Hematopoietic multipotent progenitor cell (in vitro differentiated cells): ENCODE results near the gene SEMA3B. TPM values are rescaled to one million over a fixed set of nuclear protein-coding genes. Genes with fewer than 3 reads are reported as not detected.
"Not testable (repeated sequence)": the region's sequence is repeated elsewhere in the genome, so short reads cannot be mapped to it uniquely, and the experiment has no call there.

Source experiments
- DNase-seq, 3 donors: peaks; one replicate each; pipeline ENCODE4 v3.0.0-alpha.2; 2011 to 2015; ENCODE audit warnings: low read depth in 2 of 3, low spot score in 2 of 3
- total RNA-seq: library from RNA; depleted of rRNA; stranded (reverse); fragments of >200 nt; gene quantifications from one replicate; pipeline ENCODE4 v1.2.3, GENCODE V29; 2012

Gene SEMA3B
- total RNA-seq, 1 donor: 0.54 TPM

GRCh38 chr3:50258029-50258680, 10.8 kb upstream of the SEMA3B start:
- no peak for DNase-seq

GRCh38 chr3:50258979-50259378, 10.0 kb upstream of the SEMA3B start:
- DNase-seq: no peak

- no peak for DNase-seq
Measured at GRCh38 chr3:50259432-50260026, 9.4 kb upstream of the SEMA3B start.

GRCh38 chr3:50260027-50260941, 8.7 kb upstream of the SEMA3B start:
- DNase-seq: peak; percentile 79 to 88 (median 79)

- DNase-seq: no peak
Measured at GRCh38 chr3:50260942-50261441, 8.0 kb upstream of the SEMA3B start.

GRCh38 chr3:50261505-50261904, 7.4 kb upstream of the SEMA3B start:
- no peak for DNase-seq

DNA sequence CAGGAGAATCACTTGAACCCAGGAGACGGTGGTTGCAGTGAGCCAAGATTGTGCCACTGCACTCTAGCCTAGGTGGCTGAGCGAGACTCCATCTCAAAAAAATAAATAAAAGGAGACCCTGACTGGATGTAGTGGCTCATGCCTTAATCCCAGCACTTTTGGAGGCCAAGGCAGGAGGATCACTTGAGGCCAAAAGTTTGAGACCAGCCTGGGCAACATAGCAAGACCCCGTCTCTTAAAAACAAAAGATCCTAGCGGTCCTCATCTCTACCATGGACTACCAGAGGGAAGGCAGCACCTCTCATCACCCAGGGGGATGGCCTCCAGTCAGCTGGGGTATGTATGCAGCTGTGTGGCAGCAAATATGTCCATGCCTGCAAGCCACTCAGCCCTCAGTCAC, 6.7 kb upstream of the SEMA3B start:
- DNase-seq: not testable (repeated sequence)

DNA sequence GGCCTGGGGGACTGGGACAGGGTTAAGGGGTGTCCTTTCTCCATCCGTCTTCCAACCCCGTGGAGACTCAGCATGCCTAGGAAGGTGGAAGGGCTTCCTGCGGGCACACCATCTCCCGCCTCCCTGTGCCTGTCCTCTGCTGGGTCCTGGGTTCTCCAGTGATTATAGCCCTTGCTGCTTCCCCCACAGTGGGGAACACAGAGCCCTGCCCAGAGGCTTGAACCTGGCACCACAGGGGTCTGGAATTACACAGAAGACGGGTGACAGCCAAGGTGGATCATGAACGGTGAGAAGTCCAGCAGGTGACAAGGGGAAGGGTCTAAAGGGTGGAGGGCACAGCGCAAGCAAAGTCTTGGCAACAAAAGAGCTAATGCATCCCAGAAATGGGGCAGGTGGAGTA, 6.2 kb upstream of the SEMA3B start:
- DNase-seq: no peak

- DNase-seq: no peak
Measured at GRCh38 chr3:50263478-50264382, 5.2 kb upstream of the SEMA3B start.

- DNase-seq: no peak
Measured at GRCh38 chr3:50264383-50264963, 4.5 kb upstream of the SEMA3B start.

GRCh38 chr3:50264964-50265485, 3.9 kb upstream of the SEMA3B start:
- no peak for DNase-seq

DNA sequence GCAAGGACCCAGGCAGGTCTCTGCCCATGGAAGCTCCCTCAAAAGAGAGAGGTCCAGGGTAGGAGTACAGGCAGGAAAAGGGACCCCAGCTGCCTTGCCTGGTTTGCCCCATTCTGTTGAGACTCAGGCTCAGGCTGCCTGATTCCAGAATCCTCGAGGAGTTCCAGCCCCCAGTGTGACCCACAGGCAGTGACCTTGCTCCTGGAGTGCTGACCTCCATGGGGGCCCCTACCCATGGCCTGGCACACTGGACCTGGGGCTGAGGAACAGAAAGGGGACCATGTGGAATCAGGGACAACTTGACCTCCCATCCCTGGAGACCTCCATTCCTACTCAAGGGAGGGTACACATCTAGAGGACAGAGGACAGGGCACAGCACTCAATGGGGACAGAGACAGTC, 3.4 kb upstream of the SEMA3B start:
- DNase-seq: no peak

DNA sequence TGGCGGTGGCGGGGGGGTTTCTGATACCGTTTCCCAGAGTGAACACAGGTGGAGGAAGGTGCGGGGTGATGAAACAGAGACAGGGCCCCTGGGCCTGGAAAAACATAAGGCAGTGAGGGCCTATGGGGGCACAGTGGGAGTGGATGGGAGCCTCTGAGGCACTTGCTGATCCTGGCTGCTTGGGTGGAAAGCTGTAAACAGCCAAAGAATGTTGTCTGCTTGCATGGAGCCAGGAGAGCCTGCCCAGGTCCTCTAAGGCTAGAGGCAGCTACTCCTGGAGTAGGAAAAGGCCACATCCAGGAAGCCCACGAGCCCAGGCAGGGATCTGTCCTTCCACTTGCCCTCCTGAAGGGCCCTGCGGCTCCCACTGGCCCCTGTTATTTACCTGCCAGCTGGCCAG, 2.9 kb upstream of the SEMA3B start:
- no peak for DNase-seq

- no peak for DNase-seq
Measured at GRCh38 chr3:50266836-50267235, 2.1 kb upstream of the SEMA3B start.

GRCh38 chr3:50267280-50267913, 1.6 kb upstream of the SEMA3B start:
- no peak for DNase-seq

- DNase-seq: no peak
Measured at GRCh38 chr3:50268276-50268675, 671 bp upstream of the SEMA3B start.

- no peak for DNase-seq
Measured at GRCh38 chr3:50269460-50269859, 513 bp downstream of the SEMA3B start.

DNA sequence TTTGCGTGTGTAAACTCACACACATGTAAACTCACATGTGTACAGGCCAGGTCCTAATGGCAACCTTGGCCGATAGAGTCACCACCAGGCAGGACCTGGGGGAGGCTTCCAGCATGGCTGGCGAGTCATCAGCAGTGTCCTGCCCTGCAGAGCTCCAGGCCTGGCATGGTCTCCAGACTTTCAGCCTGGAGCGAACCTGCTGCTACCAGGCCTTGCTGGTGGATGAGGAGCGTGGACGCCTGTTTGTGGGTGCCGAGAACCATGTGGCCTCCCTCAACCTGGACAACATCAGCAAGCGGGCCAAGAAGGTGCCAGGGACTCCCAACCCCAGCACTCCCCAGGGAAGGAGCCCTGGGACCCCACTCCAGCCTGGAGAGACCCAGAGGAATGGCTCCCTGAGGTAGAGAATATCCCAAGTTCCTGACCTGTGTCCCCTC, 1.0 kb downstream of the SEMA3B start:
- no peak for DNase-seq
